ENCODE results near the gene EFNA5. TPM values are rescaled to one million over a fixed set of nuclear protein-coding genes. Genes with fewer than 3 reads are reported as not detected.

EFNA5 gene
- polyA plus RNA-seq, 3 donors: 0.01 TPM; not detected in 2

GRCh38 chr5:107618242-107618641 is 52.5 kb downstream of the EFNA5 start:
- Histone ChIP-seq H3K36me3 (replicated peaks in 1 of 2; ENCODE audit: control insufficient read depth in 1 of 2, insufficient read depth in 2 of 2, low read length in 2 of 2) (no peaks in the 10 kb centered on the region), H3K4me1 (ENCODE audit: control insufficient read depth in 1 of 2, insufficient read depth in 2 of 2, low read length in 2 of 2) (no peaks in the 10 kb centered on the region), H3K79me2 (ENCODE audit: insufficient read depth, low read length) (no peaks in the 10 kb centered on the region), H2AFZ (ENCODE audit: insufficient read depth, low read depth, low read length, poor library complexity, severe bottlenecking) (no peak overlapping the region), H3K27ac (ENCODE audit: low read depth in 1 of 2, low read length in 2 of 2) (no peak overlapping the region), H3K4me3 (replicated peaks in 1 of 3; ENCODE audit: low read depth in 2 of 3, low read length in 3 of 3) (no peak overlapping the region), H3K27me3 (ENCODE audit: control insufficient read depth in 2 of 2, insufficient read depth in 2 of 2, low read length in 2 of 2) (no peaks in the 10 kb centered on the region), H4K20me1 (ENCODE audit: insufficient read depth, low read length) (no peaks in the 10 kb centered on the region), H3K9me3 (replicated peaks in 1 of 2; ENCODE audit: control insufficient read depth in 1 of 2, insufficient read depth in 1 of 2, low read length in 2 of 2) (no peaks in the 10 kb centered on the region), H3K9ac (ENCODE audit: insufficient read depth, low read length, poor library complexity, severe bottlenecking) (no peak overlapping the region), H3K4me2 (replicated peaks; ENCODE audit: extremely low read depth, low read length, poor library complexity, severe bottlenecking) (no peak overlapping the region)
- no peak for DNase-seq
- Mint-ChIP-seq H3K9me3 (peaks cover 0 to 1% (median 0%) of the 10 kb centered on the region in 7 donors), H3K4me1 (no peaks in the 10 kb centered on the region), H3K27ac (no peak overlapping the region), H3K36me3 (no peaks in the 10 kb centered on the region), H3K27me3 (ENCODE audit: low read depth in 3 of 3) (peaks cover 0 to 4% (median 2%) of the 10 kb centered on the region in 3 donors), H3K4me3 (no peak overlapping the region)
- intact Hi-C loops (cut with micrococcal nuclease): no loop called here
- WGBS (ENCODE audit: insufficient coverage): 100% methylated on average over 1 of the region's 3 CpGs
- TF ChIP-seq, protein P1, sequence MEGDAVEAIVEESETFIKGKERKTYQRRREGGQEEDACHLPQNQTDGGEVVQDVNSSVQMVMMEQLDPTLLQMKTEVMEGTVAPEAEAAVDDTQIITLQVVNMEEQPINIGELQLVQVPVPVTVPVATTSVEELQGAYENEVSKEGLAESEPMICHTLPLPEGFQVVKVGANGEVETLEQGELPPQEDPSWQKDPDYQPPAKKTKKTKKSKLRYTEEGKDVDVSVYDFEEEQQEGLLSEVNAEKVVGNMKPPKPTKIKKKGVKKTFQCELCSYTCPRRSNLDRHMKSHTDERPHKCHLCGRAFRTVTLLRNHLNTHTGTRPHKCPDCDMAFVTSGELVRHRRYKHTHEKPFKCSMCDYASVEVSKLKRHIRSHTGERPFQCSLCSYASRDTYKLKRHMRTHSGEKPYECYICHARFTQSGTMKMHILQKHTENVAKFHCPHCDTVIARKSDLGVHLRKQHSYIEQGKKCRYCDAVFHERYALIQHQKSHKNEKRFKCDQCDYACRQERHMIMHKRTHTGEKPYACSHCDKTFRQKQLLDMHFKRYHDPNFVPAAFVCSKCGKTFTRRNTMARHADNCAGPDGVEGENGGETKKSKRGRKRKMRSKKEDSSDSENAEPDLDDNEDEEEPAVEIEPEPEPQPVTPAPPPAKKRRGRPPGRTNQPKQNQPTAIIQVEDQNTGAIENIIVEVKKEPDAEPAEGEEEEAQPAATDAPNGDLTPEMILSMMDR (IDR thresholded peaks at IDR 0.05): no peak

DNA sequence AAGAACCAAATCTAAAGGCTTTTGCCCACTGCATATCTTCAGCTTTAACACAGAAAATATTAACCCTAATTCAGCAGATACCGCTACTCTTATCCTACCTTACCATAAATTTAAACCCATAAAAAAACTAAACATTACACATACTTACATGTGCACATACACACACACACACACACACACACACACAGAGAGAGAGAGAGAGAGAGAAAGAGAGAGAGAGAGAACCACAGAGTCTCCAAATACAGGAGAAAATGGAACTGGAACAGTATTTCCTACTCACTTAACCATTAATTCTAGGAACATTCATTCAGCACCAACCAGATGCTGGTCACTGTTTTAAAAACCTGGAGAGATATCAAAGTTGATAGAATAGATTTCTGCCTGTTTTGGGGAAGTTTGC is 53.7 kb downstream of the EFNA5 start:
- no peaks in the 10 kb centered on the region for H3K4me1 Mint-ChIP-seq
- Histone ChIP-seq H3K4me2 (replicated peaks; ENCODE audit: extremely low read depth, low read length, poor library complexity, severe bottlenecking) (no peak overlapping the region), H3K9me3 (replicated peaks in 1 of 2; ENCODE audit: control insufficient read depth in 1 of 2, insufficient read depth in 1 of 2, low read length in 2 of 2) (no peaks in the 10 kb centered on the region), H3K4me3 (replicated peaks in 1 of 3; ENCODE audit: low read depth in 2 of 3, low read length in 3 of 3) (no peak overlapping the region), H2AFZ (ENCODE audit: insufficient read depth, low read depth, low read length, poor library complexity, severe bottlenecking) (no peak overlapping the region), H3K9ac (ENCODE audit: insufficient read depth, low read length, poor library complexity, severe bottlenecking) (no peak overlapping the region), H3K79me2 (ENCODE audit: insufficient read depth, low read length) (no peaks in the 10 kb centered on the region), H3K27ac (ENCODE audit: low read depth in 1 of 2, low read length in 2 of 2) (no peak overlapping the region), H4K20me1 (ENCODE audit: insufficient read depth, low read length) (no peaks in the 10 kb centered on the region), H3K4me1 (ENCODE audit: control insufficient read depth in 1 of 2, insufficient read depth in 2 of 2, low read length in 2 of 2) (no peaks in the 10 kb centered on the region), H3K27me3 (ENCODE audit: control insufficient read depth in 2 of 2, insufficient read depth in 2 of 2, low read length in 2 of 2) (no peaks in the 10 kb centered on the region), H3K36me3 (replicated peaks in 1 of 2; ENCODE audit: control insufficient read depth in 1 of 2, insufficient read depth in 2 of 2, low read length in 2 of 2) (no peaks in the 10 kb centered on the region)
- H3K27me3 Mint-ChIP-seq (ENCODE audit: low read depth in 3 of 3): peaks cover 0 to 4% (median 2%) of the 10 kb centered on the region in 3 donors
- TF ChIP-seq, protein P1 (IDR thresholded peaks at IDR 0.05): no peak
- no peaks in the 10 kb centered on the region for H3K36me3 Mint-ChIP-seq
- H3K27ac Mint-ChIP-seq: no peak overlapping the region
- intact Hi-C loops (cut with micrococcal nuclease): no loop called here
- no peak overlapping the region for H3K4me3 Mint-ChIP-seq
- WGBS (ENCODE audit: insufficient coverage): no CpG with 5 or more reads among the region's 1 CpG
- DNase-seq: no peak
- peaks cover 0 to 1% (median 0%) of the 10 kb centered on the region in 7 donors for H3K9me3 Mint-ChIP-seq

Data from CD14-positive monocyte (primary cell).